ENCODE data around the gene MAP1B. TPM values are rescaled to one million over a fixed set of nuclear protein-coding genes. Genes with fewer than 3 reads are reported as not detected.

The MAP1B gene
- total RNA-seq, 1 donor: 74.3 TPM

DNA sequence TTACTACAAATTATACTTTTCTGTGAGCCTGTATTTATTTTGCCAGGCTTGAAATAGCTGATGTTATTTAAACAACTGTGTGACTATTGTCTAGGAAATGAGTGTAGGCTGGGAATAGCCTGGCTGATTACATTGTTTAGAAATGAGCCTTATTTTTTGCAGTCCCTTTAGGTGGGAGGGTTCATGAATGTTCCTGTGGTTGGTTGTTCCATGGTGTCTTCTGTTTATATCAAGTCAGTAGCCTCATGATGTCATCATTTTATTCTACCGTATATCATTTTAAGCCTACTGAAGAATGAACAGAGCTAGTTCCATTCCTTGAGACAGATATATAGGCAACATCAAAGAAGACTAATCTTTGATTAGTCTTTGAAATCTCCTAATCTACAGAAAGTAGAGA, 53.1 kb downstream of the MAP1B start:
- no peak overlapping the region for H3K4me3 ChIP-seq (ENCODE audit: low read depth, low read length)
- DNase-seq (ENCODE audit: low read depth): peak; percentile 82
- TF ChIP-seq, protein P1, sequence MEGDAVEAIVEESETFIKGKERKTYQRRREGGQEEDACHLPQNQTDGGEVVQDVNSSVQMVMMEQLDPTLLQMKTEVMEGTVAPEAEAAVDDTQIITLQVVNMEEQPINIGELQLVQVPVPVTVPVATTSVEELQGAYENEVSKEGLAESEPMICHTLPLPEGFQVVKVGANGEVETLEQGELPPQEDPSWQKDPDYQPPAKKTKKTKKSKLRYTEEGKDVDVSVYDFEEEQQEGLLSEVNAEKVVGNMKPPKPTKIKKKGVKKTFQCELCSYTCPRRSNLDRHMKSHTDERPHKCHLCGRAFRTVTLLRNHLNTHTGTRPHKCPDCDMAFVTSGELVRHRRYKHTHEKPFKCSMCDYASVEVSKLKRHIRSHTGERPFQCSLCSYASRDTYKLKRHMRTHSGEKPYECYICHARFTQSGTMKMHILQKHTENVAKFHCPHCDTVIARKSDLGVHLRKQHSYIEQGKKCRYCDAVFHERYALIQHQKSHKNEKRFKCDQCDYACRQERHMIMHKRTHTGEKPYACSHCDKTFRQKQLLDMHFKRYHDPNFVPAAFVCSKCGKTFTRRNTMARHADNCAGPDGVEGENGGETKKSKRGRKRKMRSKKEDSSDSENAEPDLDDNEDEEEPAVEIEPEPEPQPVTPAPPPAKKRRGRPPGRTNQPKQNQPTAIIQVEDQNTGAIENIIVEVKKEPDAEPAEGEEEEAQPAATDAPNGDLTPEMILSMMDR (IDR thresholded peaks at IDR 0.05; ENCODE audit: insufficient read depth, low read depth, low read length): no peak

DNA sequence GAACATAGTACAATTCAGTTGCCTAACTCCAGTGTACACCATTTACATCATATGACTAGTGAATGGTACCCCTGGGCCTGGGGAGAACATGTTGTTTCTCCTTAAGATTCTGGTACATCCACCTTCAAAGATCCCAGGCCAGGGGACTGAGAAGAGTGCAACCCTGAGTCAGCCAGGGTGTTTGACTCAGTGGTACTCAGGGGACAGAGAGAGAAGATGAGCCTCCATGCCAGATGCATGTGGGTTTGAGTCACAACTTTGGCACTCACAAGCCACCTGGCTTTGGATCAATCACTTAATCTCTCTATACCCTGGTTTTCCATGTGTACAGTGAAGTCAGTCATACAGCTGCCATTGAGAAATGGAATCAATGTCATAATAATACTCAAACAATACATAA, 53.7 kb downstream of the MAP1B start:
- DNase-seq (ENCODE audit: low read depth): no peak
- no peak overlapping the region for H3K4me3 ChIP-seq (ENCODE audit: low read depth, low read length)
- TF ChIP-seq, protein P1 (IDR thresholded peaks at IDR 0.05; ENCODE audit: insufficient read depth, low read depth, low read length): no peak

DNA sequence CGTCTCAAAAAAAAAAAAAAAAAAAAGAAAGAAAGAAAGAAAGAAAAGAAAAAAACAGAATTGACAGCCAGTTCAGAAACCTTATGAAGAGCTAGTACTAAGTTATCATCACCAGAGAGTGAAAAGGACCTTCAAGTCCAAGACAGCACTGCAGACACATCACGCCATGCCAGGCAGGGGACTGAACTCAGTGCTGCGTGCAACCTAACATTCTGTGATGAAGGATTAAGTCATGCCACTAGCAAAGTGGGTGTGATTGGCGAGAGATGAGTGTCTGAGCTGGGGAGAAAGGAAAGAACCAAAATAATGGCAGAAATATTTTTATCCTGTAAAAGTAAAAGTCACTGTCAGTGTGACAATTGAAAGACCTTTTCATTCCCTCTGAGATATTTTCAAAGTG, 54.7 kb downstream of the MAP1B start:
- no peak for DNase-seq (ENCODE audit: low read depth)
- no peak overlapping the region for H3K4me3 ChIP-seq (ENCODE audit: low read depth, low read length)
- TF ChIP-seq, protein P1 (IDR thresholded peaks at IDR 0.05; ENCODE audit: insufficient read depth, low read depth, low read length): no peak

DNA sequence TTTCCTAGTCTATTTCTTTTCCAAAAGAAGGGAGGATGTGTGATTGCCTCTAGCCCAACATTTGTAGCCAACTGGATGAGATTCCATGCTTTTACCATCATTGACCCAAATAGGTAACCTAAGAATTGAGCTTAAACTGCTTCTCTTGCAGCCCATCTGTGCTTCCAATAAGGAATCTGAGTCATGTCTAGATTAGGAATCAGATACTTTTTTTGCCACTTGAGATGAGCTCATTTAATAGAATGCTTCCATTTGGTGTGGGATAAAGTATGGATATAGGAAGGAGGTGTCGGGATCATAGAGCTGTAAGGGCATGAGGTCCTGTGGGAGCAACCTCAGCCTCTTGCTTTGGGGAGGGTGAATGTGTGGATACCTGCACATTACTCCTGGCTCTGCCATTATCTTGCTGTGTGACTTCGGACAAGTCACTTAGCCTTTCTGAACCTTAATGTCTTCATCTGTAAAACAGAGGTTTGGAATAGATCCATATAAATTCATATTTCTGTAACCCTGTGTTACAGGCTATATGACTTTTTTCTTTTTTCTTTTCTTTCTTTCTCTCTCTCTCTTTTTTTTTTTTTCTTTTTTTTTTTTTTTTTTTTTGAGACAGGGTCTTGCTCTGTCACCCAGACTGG, 56.2 kb downstream of the MAP1B start:
- no peak for DNase-seq (ENCODE audit: low read depth)
- TF ChIP-seq, protein P1 (IDR thresholded peaks at IDR 0.05; ENCODE audit: insufficient read depth, low read depth, low read length): no peak
- no peak overlapping the region for H3K4me3 ChIP-seq (ENCODE audit: low read depth, low read length)

DNA sequence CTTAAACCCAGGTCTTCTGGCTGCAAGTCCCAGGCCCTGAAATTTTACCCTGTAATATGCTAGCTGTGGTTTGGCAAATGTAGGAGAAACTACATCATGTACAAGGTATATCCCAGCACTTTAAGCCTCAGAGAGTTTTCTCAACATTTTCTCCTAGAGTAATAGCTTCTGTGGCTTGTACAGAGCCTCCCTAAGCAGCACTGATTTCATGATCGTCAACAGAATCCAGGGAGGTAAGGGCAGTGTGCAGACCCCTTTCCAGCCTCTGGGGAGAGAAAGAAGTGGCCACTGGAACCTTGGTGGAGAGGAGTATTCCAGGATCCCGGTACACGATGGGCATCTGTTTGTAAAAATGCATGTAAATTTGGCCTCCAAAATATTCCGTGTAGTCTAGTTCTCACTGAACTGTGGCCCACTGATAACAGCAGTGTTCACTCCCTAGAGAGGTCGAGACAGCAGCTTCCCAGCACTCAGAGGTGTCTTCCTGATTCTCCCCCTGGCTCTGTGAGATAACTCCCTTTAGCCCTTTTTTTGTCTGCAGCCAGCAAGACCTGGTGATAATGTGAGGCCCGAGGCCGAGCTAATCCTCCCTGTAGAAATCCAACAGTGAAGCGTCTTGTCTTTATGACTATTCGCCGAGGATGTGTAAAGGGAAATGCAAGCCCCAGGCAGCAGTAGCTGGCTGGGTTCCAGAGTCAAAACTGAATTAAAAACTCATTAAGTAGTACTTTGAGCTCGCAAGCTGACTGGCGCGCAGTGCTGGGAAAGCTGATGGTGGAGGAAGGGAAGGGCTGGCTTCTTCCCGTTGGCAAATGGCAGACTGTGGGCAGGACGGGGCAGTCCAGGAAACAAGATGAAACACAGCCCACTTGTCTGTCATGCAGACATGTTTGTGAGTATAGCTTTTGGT, 59.0 kb downstream of the MAP1B start:
- no peak overlapping the region for H3K4me3 ChIP-seq (ENCODE audit: low read depth, low read length)
- TF ChIP-seq, protein P1 (IDR thresholded peaks at IDR 0.05; ENCODE audit: insufficient read depth, low read depth, low read length): no peak
- peak; percentile 69 for DNase-seq (ENCODE audit: low read depth)

DNA sequence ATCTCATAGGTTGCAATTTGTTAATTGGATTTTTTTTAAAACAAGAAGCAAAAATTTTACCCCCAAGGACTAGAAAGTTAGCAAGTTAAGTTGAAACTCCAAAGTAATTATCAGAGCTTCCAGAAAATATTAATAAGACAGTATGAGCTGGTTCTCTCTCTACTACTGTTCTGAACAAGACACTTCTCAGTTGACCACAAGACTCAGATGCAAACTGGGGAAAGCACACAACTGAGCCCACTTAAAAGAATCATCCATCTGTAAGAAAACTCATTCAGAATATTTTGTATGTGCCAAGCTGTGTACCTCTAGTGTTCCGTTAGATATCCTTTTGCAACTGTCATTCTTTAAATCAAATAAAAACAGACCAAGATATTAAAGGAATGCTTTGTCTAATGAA, 60.0 kb downstream of the MAP1B start:
- TF ChIP-seq, protein P1 (IDR thresholded peaks at IDR 0.05; ENCODE audit: insufficient read depth, low read depth, low read length): no peak
- DNase-seq (ENCODE audit: low read depth): no peak
- no peak overlapping the region for H3K4me3 ChIP-seq (ENCODE audit: low read depth, low read length)
